ENCODE data around the gene TAF11L5.
"Not testable (repeated sequence)": the region's sequence is repeated elsewhere in the genome, so short reads cannot be mapped to it uniquely, and the experiment has no call there.

TAF11L5 gene

DNA sequence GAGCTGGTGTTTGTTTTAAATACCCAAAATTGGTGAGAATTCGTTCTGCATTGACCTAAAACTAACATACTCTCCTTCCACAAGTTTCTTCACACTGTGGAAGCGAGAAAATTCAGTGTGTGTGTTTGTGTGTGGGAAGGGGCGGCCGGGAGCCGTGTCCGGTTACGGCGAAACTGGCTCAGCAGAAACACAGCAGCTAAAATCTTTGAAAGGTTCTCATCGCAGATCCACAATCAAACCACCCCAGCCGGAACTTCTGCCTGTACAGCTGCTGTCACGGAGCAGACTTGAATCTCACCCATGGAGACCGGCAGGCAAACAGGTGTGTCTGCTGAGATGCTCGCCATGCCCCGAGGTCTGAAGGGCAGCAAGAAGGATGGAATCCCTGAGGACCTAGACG lies at the start of gene TAF11L5:
TAF11L5 (plus strand) TSS at position 301 of the 400 bp plus-strand sequence.
- not testable (repeated sequence) for DNase-seq

DNA sequence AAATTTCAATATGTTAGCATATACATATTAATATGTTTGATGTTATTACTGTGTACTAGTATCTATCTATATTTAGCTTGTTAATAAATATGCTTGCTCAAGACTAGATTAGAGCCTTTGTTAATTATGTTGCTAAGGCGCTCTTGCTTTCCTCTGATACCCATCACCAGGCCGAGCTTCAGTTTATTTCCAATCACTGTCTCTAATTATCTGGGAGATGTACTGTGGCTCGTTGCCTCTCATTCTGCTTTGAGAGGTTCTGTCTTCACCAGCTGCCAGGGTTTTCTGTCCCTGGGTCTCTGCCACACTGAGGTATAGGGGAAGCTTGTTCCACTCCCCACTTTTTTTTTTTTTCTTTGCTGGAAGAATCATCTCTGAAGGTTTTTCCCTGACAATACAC lies 48.0 kb upstream of the TAF11L5 start:
- DNase-seq = no peak

DNA sequence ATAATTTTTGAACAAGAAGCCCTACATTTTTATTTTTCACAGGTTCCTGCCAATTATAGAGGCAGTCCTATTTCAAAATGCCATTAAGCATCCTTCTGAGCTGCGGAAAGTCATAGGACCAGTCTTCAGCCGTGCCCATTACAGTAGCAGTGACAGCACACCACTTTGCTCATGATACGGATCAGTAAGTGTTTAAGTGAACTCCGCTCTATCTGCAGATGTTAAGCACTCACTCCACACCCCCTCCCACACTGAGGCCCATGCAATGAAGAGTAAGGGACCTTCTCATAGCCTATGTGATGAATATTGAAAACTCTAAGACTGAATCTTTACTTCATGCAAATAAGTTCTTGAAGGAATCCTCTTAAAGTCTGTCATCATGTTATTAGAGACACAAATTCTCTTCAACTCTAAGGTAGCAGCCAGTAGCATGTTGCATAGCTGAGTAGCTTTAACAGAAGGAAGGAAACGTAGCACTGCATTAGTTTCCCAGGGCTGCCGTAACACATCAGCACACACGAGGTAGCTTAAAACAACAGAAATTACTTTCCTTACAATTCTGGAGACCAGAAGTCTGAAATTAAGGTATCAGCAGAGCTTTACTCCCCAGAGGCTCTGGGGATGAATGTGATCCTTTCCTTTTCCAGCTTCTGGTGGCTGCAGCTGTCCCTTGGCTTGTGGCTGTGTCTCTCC lies 47.3 kb upstream of the TAF11L5 start:
- no peak for DNase-seq

DNA sequence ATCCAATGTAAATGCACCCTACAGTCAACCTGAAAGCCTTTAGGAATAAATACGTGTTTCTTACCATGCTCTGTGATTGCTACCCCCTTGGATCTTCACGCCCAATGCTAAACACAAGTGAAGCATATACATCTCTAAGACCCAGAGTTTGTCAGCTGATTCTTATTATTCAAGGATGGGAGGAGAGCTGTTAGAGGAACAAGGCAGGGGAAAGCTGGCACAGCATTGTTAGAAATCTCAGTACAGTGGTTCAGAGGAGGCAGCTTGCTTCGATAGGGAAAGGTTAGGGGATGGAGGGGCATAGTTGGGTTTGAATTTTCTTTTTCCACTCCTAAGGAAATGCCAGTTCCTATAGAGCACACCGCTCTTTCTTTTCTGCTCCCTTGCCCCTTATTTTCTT lies 43.7 kb upstream of the TAF11L5 start:
- no peak for DNase-seq

DNA sequence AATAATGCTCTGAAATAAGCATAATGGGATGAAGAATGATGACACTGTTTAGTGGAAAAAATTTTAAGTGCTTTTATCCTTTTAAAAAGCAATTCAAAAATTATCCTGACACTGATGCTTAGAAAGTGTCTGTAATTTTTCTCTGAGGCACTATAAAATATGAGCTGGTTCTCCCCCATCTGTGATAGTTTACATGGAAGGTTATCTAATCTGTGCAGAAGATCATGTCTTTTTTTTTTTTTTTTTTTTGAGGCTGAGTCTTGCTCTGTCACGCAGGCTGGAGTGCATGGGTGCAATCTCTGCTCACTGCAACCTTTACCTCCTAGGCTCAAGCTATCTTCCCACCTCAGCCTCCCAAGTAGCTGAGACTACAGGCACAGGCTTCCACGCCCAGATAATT lies 42.2 kb upstream of the TAF11L5 start:
- no peak for DNase-seq

DNA sequence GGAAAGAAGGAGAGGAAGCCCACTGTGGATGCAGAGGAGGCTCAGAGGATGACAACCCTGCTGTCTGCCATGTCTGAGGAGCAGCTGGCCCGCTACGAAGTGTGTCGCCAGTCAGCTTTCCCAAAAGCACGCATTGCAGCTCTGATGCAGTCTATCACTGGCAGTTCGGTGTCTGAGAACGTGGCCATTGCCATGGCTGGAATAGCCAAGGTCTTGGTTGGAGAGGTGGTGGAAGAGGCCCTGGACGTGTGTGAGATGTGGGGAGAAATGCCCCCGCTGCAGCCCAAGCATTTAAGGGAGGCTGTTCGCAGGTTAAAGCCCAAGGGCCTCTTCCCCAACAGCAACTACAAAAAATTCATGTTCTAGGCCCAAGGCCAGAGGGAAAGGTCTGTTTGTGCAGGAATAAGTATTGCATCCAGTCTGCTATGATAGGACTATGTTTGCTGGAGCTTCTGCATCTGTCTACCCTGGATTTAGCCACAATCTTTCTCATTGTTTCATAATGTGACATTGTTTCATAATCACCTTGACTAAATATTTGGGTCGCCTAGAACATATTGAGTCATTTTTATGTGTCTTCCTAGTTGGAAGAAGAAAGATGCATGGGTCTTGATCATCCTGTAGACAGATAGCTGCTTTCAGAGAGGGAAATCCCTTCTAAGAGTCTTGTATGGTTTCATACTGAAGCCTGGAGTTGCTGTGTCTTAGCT lies 38.4 kb upstream of the TAF11L5 start:
- not testable (repeated sequence) for DNase-seq

DNA sequence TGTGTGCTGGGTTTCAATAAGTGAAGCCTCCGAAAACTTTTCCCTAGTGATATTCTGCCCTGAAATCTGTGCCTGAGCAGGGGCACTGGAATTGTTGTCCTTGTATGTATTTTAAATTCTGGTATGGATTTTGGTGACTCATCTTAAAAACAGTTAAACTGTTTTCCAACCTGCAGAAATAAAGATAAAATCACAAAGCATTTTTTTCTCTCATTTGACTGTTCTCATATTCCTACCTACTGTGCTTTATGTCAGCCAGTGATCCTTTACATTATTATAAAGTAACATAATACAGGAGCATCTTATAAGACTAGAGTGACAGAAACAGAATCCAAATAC lies 37.9 kb upstream of the TAF11L5 start:
- DNase-seq = no peak

DNA sequence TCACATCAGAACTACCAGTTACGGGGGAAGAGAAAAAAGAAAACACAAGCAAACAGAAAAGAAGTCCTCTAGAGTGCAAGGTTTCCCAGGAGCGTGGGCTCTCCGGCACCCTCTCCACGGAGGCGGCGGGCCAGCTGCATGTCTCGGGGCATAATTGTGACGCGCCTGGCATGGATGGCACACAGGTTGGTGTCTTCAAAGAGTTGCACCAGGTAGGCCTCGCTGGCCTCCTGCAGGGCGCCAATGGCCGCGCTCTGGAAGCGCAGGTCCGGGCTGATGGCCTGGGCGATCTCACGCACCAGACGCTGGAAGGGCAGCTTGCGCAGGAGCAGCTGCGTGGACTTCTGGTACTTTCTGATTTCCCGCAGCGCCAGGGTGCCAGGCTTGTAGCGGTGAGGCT lies 33.8 kb upstream of the TAF11L5 start:
- DNase-seq = not testable (repeated sequence)

DNA sequence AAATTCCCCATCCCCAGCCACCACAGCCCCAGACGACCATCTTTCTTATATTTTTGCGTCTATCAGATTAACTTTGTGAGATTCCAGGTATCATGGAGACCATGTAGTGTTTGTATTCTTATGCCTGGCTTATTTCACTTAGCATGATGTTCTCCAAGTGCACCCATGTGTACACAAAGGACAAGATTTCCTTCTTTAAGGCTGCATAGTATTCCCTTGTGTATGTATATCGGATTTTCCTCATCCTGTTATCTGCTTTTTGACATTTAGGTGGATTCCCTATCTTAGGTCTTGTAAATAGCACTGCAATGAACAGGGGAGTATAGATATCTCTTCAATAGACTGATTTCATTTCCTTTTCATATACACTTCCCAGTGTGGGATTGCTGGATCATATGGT lies 32.3 kb upstream of the TAF11L5 start:
- no peak for DNase-seq

DNA sequence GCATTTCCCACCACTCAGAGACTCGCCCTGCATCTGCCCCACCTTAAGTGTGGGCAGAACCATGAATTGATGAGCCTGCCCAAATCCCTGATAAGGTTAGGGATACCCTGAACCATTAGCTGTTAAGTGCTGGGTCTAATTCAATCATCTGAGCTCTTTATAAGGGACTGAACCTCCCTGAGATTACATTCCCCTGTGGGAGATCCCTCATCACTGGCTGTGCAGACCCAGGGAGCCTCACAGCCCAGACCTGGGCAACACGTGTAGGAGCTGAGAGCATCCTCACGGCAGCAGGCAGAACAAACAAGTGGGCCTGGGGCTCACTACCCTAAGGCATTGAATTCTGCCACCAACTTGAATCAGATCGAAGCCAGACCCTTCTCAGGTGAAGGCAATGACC lies 27.6 kb upstream of the TAF11L5 start:
- no peak for DNase-seq

DNA sequence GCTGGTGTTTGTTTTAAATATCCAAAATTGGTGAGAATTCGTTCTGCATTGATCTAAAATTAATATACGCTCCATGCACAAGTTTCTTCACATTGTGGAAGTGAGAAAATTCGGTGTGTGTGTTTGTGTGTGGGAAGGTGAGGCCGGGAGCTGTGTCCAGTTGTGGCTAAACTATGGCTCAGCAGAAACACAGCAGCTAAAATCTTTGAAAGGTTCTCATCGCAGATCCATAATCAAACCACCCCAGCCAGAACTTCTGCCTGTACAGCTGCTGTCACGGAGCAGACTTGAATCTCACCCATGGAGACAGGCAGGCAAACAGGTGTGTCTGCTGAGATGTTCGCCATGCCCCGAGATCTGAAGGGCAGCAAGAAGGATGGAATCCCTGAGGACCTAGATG lies 27.1 kb upstream of the TAF11L5 start, which contains the start of gene TAF11L2:
TAF11L2 (plus strand) TSS at position 301 of the 400 bp plus-strand sequence.
- not testable (repeated sequence) for DNase-seq

DNA sequence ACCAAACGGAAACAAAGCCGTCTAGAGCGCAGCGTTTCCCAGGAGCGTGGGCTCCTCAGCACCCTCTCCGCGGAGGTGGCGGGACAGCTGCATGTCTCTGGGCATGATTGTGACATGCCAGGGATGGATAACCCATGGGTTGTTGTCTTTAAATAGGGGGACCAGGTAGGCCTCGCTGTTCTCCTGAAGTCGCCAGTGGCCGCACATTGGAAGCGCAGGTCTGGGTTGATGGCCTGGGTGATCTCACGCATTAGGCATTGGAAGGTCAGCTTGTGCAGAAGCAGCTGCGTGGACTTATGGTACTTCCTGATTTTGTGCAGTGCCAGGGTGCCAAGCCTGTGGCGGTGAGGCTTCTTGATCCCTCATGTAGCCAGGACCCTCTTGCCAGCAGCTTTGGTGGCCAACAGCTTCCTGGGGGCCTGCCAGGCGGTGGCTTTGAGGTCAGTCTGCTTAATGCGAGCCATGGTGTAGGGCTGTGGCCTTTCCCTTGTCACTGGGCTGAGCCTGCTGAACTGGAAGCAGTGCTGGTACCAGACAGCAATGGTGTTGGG lies 13.2 kb upstream of the TAF11L5 start:
- no peak for DNase-seq

DNA sequence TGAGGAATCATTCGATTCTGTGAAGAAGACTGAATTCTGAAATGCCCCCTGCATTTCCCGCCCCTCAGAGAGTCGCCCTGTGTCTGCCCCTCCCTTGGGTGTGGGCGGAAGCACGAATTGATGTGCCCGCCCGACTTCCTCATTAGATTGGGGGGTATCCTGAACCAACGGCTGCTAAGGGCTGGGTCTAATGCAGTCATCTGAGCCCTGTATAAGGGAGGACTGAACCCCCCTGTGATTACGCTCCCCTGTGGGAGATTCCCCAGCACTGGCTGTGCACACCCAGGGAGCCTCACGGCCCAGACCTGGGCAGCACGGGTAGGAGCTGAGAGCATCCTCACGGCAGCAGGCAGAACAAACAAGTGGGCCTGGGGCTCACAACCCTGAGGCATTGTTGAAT lies 7.5 kb upstream of the TAF11L5 start:
- DNase-seq = not testable (repeated sequence)

DNA sequence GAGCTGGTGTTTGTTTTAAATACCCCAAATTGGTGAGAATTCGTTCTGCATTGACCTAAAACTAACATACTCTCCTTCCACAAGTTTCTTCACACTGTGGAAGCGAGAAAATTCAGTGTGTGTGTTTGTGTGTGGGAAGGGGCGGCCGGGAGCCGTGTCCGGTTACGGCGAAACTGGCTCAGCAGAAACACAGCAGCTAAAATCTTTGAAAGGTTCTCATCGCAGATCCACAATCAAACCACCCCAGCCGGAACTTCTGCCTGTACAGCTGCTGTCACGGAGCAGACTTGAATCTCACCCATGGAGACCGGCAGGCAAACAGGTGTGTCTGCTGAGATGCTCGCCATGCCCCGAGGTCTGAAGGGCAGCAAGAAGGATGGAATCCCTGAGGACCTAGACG lies 7.0 kb upstream of the TAF11L5 start, which contains the start of gene TAF11L3:
TAF11L3 (plus strand) TSS at position 301 of the 400 bp plus-strand sequence.
- not testable (repeated sequence) for DNase-seq

DNA sequence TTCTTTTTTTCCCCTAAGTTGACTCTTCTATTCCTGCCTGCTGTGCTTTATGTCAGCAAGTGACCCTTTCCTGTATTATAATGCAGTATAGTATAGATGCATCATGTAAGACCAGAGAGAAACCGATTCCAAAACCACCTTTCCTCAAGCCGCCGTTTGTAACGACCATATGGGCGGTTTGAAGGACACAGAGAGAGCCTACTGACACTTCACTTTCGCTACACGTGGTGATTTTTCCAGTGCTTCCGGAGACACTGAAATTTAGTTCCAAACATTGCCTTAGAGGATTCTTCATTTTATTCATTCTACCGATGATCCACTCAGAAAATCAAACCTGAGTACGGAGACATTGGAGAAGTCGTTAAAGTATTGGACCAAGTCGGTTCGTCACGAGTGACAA lies 5.5 kb upstream of the TAF11L5 start:
- DNase-seq = not testable (repeated sequence)

DNA sequence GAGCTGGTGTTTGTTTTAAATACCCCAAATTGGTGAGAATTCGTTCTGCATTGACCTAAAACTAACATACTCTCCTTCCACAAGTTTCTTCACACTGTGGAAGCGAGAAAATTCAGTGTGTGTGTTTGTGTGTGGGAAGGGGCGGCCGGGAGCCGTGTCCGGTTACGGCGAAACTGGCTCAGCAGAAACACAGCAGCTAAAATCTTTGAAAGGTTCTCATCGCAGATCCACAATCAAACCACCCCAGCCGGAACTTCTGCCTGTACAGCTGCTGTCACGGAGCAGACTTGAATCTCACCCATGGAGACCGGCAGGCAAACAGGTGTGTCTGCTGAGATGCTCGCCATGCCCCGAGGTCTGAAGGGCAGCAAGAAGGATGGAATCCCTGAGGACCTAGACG lies 3.5 kb upstream of the TAF11L5 start, which contains the start of gene TAF11L4:
TAF11L4 (plus strand) TSS at position 301 of the 400 bp plus-strand sequence.
- not testable (repeated sequence) for DNase-seq

DNA sequence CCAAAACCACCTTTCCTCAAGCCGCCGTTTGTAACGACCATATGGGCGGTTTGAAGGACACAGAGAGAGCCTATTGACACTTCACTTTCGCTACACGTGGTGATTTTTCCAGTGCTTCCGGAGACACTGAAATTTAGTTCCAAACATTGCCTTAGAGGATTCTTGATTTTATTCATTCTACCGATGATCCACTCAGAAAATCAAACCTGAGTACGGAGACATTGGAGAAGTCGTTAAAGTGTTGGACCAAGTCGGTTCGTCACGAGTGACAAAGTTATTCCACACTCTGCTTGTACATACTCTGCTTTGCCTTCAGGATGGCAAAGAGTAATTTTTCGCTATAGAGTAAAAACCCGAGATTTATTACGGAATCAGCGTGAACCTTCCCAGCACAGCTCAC lies 1.5 kb downstream of the TAF11L5 start:
- DNase-seq = peak; percentile 6

DNA sequence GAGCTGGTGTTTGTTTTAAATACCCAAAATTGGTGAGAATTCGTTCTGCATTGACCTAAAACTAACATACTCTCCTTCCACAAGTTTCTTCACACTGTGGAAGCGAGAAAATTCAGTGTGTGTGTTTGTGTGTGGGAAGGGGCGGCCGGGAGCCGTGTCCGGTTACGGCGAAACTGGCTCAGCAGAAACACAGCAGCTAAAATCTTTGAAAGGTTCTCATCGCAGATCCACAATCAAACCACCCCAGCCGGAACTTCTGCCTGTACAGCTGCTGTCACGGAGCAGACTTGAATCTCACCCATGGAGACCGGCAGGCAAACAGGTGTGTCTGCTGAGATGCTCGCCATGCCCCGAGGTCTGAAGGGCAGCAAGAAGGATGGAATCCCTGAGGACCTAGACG lies 3.3 kb downstream of the TAF11L5 start, which contains the start of gene TAF11L6:
TAF11L6 (plus strand) TSS at position 301 of the 400 bp plus-strand sequence.
- DNase-seq = not testable (repeated sequence)
